Gastroesophageal sphincter (tissue), 3 donors: ENCODE measurements around the gene FAM240A.

Source experiments
- POLR2A ChIP-seq, 2 donors: fragments of 450-650 bp; IDR thresholded peaks; one replicate each; pipeline ENCODE4 v1.6.1; 2017; ENCODE audit warnings: antibody characterized with exemption in 2 of 2, mild to moderate bottlenecking in 2 of 2, moderate library complexity in 1 of 2
- POLR2AphosphoS5 ChIP-seq: sonication (generic); formaldehyde crosslinking; IDR thresholded peaks from one replicate; pipeline ENCODE4 v1.6.1; 2017; ENCODE audit warnings: antibody characterized with exemption
- TF ChIP-seq, protein P1 (sequence below), 4 experiments: fragments of 200-600 bp in 2 of 4; fragments of 450-650 bp in 2 of 4; sonication (generic) in 1 of 4; IDR thresholded peaks; one replicate each; pipeline ENCODE4 v1.5.1; 2017 to 2019; ENCODE audit warnings: antibody characterized with exemption in 4 of 4, mild to moderate bottlenecking in 2 of 4, moderate library complexity in 2 of 4

- TF ChIP-seq, protein P1, sequence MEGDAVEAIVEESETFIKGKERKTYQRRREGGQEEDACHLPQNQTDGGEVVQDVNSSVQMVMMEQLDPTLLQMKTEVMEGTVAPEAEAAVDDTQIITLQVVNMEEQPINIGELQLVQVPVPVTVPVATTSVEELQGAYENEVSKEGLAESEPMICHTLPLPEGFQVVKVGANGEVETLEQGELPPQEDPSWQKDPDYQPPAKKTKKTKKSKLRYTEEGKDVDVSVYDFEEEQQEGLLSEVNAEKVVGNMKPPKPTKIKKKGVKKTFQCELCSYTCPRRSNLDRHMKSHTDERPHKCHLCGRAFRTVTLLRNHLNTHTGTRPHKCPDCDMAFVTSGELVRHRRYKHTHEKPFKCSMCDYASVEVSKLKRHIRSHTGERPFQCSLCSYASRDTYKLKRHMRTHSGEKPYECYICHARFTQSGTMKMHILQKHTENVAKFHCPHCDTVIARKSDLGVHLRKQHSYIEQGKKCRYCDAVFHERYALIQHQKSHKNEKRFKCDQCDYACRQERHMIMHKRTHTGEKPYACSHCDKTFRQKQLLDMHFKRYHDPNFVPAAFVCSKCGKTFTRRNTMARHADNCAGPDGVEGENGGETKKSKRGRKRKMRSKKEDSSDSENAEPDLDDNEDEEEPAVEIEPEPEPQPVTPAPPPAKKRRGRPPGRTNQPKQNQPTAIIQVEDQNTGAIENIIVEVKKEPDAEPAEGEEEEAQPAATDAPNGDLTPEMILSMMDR (IDR thresholded peaks at IDR 0.05), result no peak
- no peak for TF ChIP-seq POLR2A (IDR thresholded peaks at IDR 0.05)
- no peak for TF ChIP-seq POLR2AphosphoS5
Measured at GRCh38 chr3:46639221-46639620, 26.9 kb downstream of the FAM240A start.
